Stimulated activated CD4-positive, alpha-beta T cell treated with anti-CD3 and anti-CD28 coated beads, Interleukin-15, amount 100 ng/mL, for 24 hours (primary cell): ENCODE measurements around the gene PCAT6.

Experiments
- DNase-seq: peaks from one replicate; pipeline ENCODE4 v3.0.0-alpha.2; 2020

Gene PCAT6

GRCh38 chr1:202852163-202852904 is 41.6 kb downstream of the PCAT6 start:
- DNase-seq = peak; percentile 60

GRCh38 chr1:202854787-202855186 is 44.0 kb downstream of the PCAT6 start:
- DNase-seq = no peak

- DNase-seq = no peak
These were observed 45.3 kb downstream of the PCAT6 start for GRCh38 chr1:202856014-202856413.

GRCh38 chr1:202857136-202857610 is 46.4 kb downstream of the PCAT6 start:
- no peak for DNase-seq

- DNase-seq = no peak
These were observed 47.6 kb downstream of the PCAT6 start for GRCh38 chr1:202858331-202858730.

GRCh38 chr1:202858789-202859414 is 48.1 kb downstream of the PCAT6 start:
- no peak for DNase-seq

- DNase-seq = peak; percentile 55
These were observed 50.1 kb downstream of the PCAT6 start for GRCh38 chr1:202860744-202861419.
